Prostate gland (tissue), 2 donors: ENCODE results near the gene PHKB. TPM values are rescaled to one million over a fixed set of nuclear protein-coding genes. Genes with fewer than 3 reads are reported as not detected.

Experiments used
- DNase-seq: peaks from one replicate; pipeline ENCODE4 v3.0.0-alpha.2; 2019; ENCODE audit warnings: low spot score
- H3K27ac ChIP-seq, 2 donors: fragments of 200-600 bp; sonication (generic); 2 replicates each; pipeline ENCODE4 v1.5.1; 2017 to 2019
- H3K27me3 ChIP-seq: fragments of 200-600 bp; sonication (generic); replicated peaks from 2 replicates; pipeline ENCODE4 v1.5.1; 2019; ENCODE audit not compliant: insufficient read depth
- H3K36me3 ChIP-seq, 2 donors: fragments of 200-600 bp; sonication (generic); 1 replicate in 1 of 2; 2 replicates in 1 of 2; pipeline versions ENCODE4 v1.5.1 to v1.8.1; 2017 to 2019
- H3K4me1 ChIP-seq: fragments of 200-600 bp; sonication (generic); replicated peaks from 2 replicates; pipeline ENCODE4 v1.5.1; 2019
- H3K4me3 ChIP-seq, 2 donors: fragments of 200-600 bp; sonication (generic); 2 replicates each; pipeline ENCODE4 v1.5.1; 2017 to 2019
- H3K9me3 ChIP-seq: fragments of 200-600 bp; sonication (generic); 2 replicates; pipeline ENCODE4 v1.5.1; 2017
- CTCF ChIP-seq, 4 experiments: fragments of 200-600 bp in 2 of 4; fragments of 450-650 bp in 2 of 4; sonication (generic) in 2 of 4; IDR thresholded peaks; 1 replicate in 3 of 4; 2 replicates in 1 of 4; pipeline ENCODE4 v1.5.1; 2016 to 2019; ENCODE audit warnings: antibody characterized with exemption in 4 of 4, mild to moderate bottlenecking in 2 of 4, moderate library complexity in 2 of 4
- POLR2A ChIP-seq: fragments of 450-650 bp; IDR thresholded peaks from one replicate; pipeline ENCODE4 v1.6.1; 2016; ENCODE audit warnings: antibody characterized with exemption, mild to moderate bottlenecking
- POLR2AphosphoS5 ChIP-seq: sonication (generic); formaldehyde crosslinking; IDR thresholded peaks from one replicate; pipeline ENCODE4 v1.6.1; 2017; ENCODE audit warnings: antibody characterized with exemption
- WGBS: methylation state at CpG from one replicate; pipeline ENCODE4 v1.1.5; 2018; 5-methylcytosine and 5-hydroxymethylcytosine counted together
- intact Hi-C: fragments of 100-400 bp; cut with DNase I; formaldehyde crosslinking; loops from one replicate; pipeline ENCODE4 v1.14.2; 2022
- total RNA-seq, 2 donors: library from RNA; depleted of rRNA; stranded (reverse); fragments of >200 nt; gene quantifications; one replicate each; pipeline ENCODE4 v1.1.0, GENCODE V29; 2016

Gene PHKB
- total RNA-seq, 2 donors from 2014 or later: 70.1 to 93.7 TPM

GRCh38 chr16:47687694-47688093 is 226.6 kb downstream of the PHKB start:
- H3K4me1 ChIP-seq: no peaks in the 10 kb centered on the region
- no peak overlapping the region for H3K27ac ChIP-seq
- H3K27me3 ChIP-seq: no peaks in the 10 kb centered on the region
- intact Hi-C loops: no loop called here
- H3K4me3 ChIP-seq: no peak overlapping the region
- no peaks in the 10 kb centered on the region for H3K9me3 ChIP-seq
- DNase-seq: no peak
- peaks cover 6% of the 10 kb centered on the region in 2 donors for H3K36me3 ChIP-seq
- no peak for TF ChIP-seq CTCF (IDR thresholded peaks at IDR 0.05)
- no peak for TF ChIP-seq POLR2A
- no peak for TF ChIP-seq POLR2AphosphoS5
- WGBS: 80% methylated on average over 2 of the region's 2 CpGs

GRCh38 chr16:47693226-47693625 is 232.1 kb downstream of the PHKB start:
- Histone ChIP-seq H3K27me3 (no peaks in the 10 kb centered on the region), H3K4me3 (no peak overlapping the region), H3K9me3 (no peaks in the 10 kb centered on the region), H3K4me1 (no peaks in the 10 kb centered on the region), H3K36me3 (peaks cover 6% of the 10 kb centered on the region in 2 donors), H3K27ac (no peak overlapping the region)
- DNase-seq: no peak
- intact Hi-C loops: no loop called here
- TF ChIP-seq CTCF (IDR thresholded peaks at IDR 0.05): no peak
- TF ChIP-seq POLR2A: no peak
- TF ChIP-seq POLR2AphosphoS5: no peak
- 91% methylated on average over 9 of the region's 9 CpGs for WGBS

GRCh38 chr16:47694543-47694942 is 233.4 kb downstream of the PHKB start:
- whole genome bisulfite sequencing: 90% methylated on average over 3 of the region's 3 CpGs
- Histone ChIP-seq H3K4me1 (no peaks in the 10 kb centered on the region), H3K27ac (no peak overlapping the region), H3K4me3 (no peak overlapping the region), H3K36me3 (peaks cover 0 to 6% of the 10 kb centered on the region in 2 donors), H3K9me3 (no peaks in the 10 kb centered on the region), H3K27me3 (no peaks in the 10 kb centered on the region)
- TF ChIP-seq POLR2AphosphoS5 (no peak), CTCF (IDR thresholded peaks at IDR 0.05) (no peak), POLR2A (no peak)
- intact Hi-C loops: no loop called here
- no peak for DNase-seq

GRCh38 chr16:47695756-47696155 is 234.6 kb downstream of the PHKB start:
- intact Hi-C loops: no loop called here
- TF ChIP-seq CTCF (IDR thresholded peaks at IDR 0.05): no peak
- TF ChIP-seq POLR2AphosphoS5: no peak
- TF ChIP-seq POLR2A: no peak
- H3K27ac ChIP-seq: no peak overlapping the region
- H3K9me3 ChIP-seq: no peaks in the 10 kb centered on the region
- 98% methylated on average over 4 of the region's 4 CpGs for WGBS
- H3K4me3 ChIP-seq: no peak overlapping the region
- H3K4me1 ChIP-seq: no peaks in the 10 kb centered on the region
- H3K27me3 ChIP-seq: no peaks in the 10 kb centered on the region
- DNase-seq: no peak
- peaks cover 0 to 3% of the 10 kb centered on the region in 2 donors for H3K36me3 ChIP-seq

GRCh38 chr16:47697826-47698225 is 236.7 kb downstream of the PHKB start:
- no peaks in the 10 kb centered on the region for H3K4me1 ChIP-seq
- WGBS: 79% methylated on average over 3 of the region's 3 CpGs
- intact Hi-C loops: no loop called here
- no peaks in the 10 kb centered on the region for H3K9me3 ChIP-seq
- H3K27ac ChIP-seq: no peak overlapping the region
- H3K27me3 ChIP-seq: no peaks in the 10 kb centered on the region
- no peak overlapping the region for H3K4me3 ChIP-seq
- H3K36me3 ChIP-seq: no peaks in the 10 kb centered on the region
- TF ChIP-seq POLR2AphosphoS5: no peak
- no peak for TF ChIP-seq POLR2A
- no peak for TF ChIP-seq CTCF (IDR thresholded peaks at IDR 0.05)
- no peak for DNase-seq
